ENCODE results near the gene MAPK8IP2.

DNA sequence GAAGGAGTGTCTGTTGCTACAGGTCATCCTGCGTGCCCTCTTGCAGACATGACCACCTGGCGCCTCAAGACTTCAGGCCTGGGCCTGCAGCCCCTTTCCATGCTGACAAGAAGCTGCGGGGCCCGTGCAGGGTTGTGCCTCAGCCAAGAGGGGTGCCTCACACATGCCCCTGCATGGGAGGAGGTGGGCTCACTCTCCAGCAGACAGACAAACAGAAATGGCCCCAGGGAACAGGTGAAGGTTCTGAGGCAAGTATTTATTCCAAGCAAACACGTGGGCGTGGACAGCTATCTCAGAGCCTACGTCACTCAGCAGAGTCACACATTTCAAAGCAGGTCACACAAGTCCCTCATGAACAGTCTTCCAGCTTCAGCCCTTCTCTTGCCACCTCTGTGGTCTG is 32.0 kb upstream of the MAPK8IP2 start:
- TF ChIP-seq, protein P1, sequence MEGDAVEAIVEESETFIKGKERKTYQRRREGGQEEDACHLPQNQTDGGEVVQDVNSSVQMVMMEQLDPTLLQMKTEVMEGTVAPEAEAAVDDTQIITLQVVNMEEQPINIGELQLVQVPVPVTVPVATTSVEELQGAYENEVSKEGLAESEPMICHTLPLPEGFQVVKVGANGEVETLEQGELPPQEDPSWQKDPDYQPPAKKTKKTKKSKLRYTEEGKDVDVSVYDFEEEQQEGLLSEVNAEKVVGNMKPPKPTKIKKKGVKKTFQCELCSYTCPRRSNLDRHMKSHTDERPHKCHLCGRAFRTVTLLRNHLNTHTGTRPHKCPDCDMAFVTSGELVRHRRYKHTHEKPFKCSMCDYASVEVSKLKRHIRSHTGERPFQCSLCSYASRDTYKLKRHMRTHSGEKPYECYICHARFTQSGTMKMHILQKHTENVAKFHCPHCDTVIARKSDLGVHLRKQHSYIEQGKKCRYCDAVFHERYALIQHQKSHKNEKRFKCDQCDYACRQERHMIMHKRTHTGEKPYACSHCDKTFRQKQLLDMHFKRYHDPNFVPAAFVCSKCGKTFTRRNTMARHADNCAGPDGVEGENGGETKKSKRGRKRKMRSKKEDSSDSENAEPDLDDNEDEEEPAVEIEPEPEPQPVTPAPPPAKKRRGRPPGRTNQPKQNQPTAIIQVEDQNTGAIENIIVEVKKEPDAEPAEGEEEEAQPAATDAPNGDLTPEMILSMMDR (IDR thresholded peaks at IDR 0.05): no peak
- peak; percentile 19 for TF ChIP-seq POLR2A (IDR thresholded peaks at IDR 0.05)

Measured in right lobe of liver (tissue), 4 donors.